HCEC 1CT (cell line): ENCODE results near the gene ZNF672.

Source experiments
- DNase-seq: peaks from one replicate; pipeline ENCODE4 v3.0.0-alpha.2; 2017

The ZNF672 gene

DNA sequence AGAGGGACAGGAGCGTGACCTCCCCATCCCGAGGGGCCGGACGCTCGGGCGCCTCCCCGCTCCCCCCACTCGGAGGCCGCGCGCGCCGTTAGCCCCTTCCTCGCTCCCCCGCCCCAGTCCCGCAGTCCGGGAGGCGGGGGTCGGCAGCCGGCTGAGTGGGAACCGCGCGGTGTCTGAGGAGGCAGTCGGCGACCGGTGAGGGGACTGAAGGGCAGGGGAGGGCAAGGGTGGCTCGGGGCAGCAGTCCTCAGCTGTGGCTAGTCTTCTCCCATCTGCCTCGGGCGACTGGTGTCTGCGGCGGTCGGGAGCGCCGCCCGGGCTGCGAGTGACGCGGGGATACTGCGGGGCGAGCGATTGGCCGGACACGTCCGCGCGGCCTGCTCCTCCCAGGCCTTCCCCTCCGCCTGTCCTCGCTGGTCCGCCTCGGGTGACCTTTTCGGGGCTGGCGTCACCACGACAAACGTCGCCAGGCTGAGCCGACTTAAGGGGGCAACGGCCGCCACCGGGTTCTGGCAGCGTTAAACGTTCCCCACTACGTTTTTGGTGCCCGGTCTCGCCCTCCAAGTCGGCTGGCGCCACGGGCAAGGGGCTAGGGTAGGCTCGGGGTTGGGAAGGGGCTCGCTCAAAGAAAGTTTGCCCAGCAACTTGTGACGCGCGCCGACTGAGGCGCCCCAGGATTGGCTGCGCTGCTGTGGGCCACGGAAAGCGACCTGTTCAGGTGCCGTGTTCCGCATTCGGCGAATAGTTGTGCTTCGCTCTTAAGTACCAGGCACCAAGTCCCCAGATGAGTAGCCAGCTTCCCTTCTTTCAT is 538 bp downstream of the ZNF672 start:
- DNase-seq = peak; percentile 85

GRCh38 chr1:248839168-248839555 is 1.1 kb downstream of the ZNF672 start:
- no peak for DNase-seq

- DNase-seq = no peak
Observed at GRCh38 chr1:248840946-248841345, 2.9 kb downstream of the ZNF672 start.

GRCh38 chr1:248841702-248842395 is 3.8 kb downstream of the ZNF672 start:
- DNase-seq = peak; percentile 59

DNA sequence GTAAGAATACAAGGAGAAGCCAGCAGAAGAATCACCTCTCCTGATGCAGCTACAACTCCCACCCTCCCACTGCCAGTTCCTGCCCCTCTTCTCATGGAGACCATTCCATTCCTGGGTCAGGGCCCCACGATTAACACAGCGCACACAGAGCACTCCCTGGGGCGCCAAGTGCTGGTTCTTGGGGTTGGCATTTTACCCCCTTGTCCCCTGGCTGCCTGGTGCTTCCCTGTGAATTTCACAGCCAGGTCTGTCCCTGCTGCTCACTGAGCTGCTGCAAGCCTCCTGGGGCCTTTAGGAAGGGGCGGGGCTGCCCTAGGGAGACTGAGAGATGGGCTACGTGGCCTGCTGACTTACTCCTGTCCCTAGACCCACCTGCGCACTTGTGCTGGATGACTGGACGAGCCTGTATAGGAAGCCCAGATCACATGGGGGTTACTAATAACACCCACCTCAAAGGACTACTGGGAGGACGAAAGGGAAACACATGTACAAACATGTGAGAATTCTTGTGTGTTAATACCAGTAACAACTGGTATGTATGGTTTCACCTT is 4.8 kb downstream of the ZNF672 start:
- no peak for DNase-seq

GRCh38 chr1:248843687-248844086 is 5.7 kb downstream of the ZNF672 start:
- no peak for DNase-seq

- DNase-seq = no peak
Observed at GRCh38 chr1:248844526-248844925, 6.5 kb downstream of the ZNF672 start.

GRCh38 chr1:248847181-248847955 is 9.3 kb downstream of the ZNF672 start:
- DNase-seq = no peak

- DNase-seq = no peak
Observed at GRCh38 chr1:248847956-248848561, 10.0 kb downstream of the ZNF672 start.

DNA sequence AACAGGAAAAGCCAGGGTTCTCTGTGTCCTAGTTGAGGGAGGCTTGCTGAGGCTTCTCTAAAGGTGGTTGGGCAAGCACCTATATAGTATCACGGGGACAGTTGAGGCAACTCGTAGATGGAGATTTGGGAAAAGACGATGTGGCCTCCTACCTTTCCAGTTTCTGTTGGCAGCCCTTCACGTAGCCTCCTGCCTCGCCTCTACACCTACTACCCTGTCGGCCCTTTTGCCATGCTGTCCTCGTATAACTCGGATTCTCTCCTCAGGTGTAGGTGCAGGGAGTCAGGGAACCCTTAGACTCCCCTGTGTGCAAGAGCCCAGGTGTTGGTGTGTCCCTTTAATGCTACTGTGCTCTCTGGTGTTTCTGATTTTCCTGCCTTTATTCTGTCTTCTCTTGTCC is 10.6 kb downstream of the ZNF672 start:
- DNase-seq = no peak

- no peak for DNase-seq
Observed at GRCh38 chr1:248849152-248849551, 11.1 kb downstream of the ZNF672 start.

GRCh38 chr1:248849637-248850036 is 11.6 kb downstream of the ZNF672 start:
- no peak for DNase-seq

DNA sequence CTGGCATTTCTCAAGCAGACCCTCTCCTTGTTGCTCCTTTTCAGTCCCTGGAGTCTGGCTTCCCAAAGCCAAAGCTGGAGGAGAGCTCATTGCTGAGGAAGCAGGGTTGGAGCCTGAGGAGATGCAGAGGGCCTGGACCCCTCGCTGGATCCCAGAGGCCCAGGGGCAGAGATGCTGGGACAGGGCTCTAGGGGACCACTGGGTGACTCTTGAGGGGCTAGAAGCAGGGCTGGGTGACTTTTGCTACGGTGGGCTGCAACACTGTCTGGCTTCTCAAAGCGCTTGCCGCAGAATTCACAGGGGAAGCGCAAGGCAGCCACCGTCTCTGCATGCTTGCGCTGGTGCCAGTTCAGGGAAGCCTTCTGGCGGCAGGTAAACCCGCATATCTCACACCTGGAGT is 12.1 kb downstream of the ZNF672 start:
- DNase-seq = no peak

DNA sequence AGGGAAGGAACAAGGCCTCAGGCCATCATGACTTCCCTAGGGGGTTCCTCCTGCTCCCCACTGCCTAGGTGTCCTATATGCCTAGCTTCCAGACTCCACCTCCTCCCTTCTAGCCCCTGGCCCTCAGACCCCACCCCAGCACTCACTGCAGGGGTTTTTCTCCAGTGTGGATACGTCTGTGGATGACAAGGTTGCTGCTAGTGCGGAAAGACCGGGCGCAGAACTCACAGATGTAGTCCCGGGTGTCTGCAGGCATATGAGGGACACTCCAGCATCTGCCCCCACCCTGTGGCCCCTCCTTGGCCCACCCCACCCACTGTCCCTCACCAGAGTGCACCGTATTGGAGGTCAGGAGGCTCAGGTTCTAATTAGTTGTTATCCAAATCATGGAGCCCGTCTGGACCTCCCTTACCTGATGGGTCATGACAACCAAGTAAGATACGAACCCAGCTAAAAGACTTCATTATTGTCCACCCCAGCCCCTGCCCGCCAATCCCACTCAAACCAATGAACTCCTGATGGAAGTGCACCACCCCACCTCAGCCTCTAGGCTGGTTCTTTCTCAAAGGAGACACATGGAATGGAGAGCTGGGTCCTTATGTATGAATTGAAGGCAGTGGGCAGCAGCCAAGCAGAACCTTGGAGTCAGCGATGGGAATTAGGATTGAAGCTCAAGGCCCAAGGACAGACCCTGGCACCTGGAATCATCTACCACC is 12.7 kb downstream of the ZNF672 start:
- DNase-seq = no peak

DNA sequence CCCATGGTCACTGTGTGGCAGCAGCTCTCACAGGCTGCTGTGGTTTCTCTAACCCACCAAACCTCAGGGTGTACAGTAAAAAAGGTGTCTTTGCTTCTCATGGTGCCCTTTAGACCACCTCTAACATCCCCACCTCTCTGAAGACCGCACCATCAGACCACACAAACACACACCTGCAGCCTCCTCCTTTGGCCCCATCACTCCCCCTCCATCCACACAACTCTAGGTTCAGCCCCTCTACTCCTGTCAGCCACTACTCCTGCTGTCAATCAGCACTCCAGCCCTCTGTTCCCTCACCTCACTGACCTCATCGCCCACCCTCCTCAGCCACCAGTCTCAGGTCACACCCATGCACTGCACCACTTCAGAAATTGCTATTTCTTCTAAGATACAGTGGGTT is 13.4 kb downstream of the ZNF672 start:
- DNase-seq = no peak

- DNase-seq = no peak
Observed at GRCh38 chr1:248852481-248853405, 14.7 kb downstream of the ZNF672 start.

- no peak for DNase-seq
Observed at GRCh38 chr1:248853663-248854375, 15.8 kb downstream of the ZNF672 start.

GRCh38 chr1:248855580-248855979 is 17.6 kb downstream of the ZNF672 start:
- DNase-seq = no peak

DNA sequence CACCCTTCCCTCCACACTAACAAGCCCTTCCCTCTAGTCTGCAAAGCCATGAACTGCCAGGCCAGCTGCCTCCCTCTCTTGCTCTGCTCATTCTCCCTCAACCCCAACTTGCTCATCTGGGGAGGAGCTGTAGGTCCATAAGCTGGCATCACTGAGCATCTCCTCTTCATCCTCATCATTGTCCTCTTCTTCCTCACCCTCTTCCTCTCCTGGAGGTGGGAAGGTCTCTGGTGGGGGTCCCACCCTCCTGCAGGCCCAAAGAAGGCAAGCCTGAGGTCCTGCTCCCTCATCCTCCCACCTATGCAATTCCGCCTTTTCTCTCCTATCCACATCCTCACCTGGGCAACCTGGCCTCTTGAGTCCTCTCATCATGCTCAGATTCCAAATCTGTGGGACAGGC is 18.2 kb downstream of the ZNF672 start:
- no peak for DNase-seq

GRCh38 chr1:248857201-248857600 is 19.2 kb downstream of the ZNF672 start:
- DNase-seq = no peak

DNA sequence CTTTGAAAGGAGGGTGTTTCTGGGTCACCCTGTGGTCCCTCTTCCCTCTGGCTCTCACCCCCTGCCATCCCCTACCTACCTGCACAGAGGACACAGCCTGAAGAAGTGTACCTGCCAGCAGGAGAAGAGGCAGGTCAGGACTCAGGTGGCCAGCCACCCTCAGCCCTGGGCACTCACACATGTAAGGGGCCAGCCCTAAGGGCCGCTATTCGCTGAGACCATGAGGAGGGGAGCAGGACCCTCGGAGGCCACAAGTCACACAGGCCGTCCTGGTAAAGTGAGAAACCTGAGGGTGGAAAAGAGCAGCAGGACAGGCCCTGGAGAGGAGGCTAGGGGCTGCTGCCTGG is 19.7 kb downstream of the ZNF672 start:
- DNase-seq = no peak
